AG04450 (cell line): Measurements from ENCODE around the gene DOP1B. TPM values are rescaled to one million over a fixed set of nuclear protein-coding genes. Genes with fewer than 3 reads are reported as not detected.

Experiments used
- CTCF ChIA-PET: fragments of 300-600, 350-600 bp; formaldehyde crosslinking; extraction: SDS; loops from one replicate; lab custom pipeline; 2022; ENCODE audit warnings: antibody characterized with exemption, inconsistent platforms; lab: Charles Lee
- POLR2A ChIA-PET: fragments of 350-600 bp; formaldehyde crosslinking; extraction: SDS; loops from one replicate; lab custom pipeline; 2021; ENCODE audit warnings: antibody characterized with exemption, inconsistent platforms; lab: Yijun Ruan, JAX
- DNase-seq: peaks from one replicate; pipeline ENCODE4 v3.0.0-alpha.2; 2011; ENCODE audit warnings: low read depth, low spot score
- H3K27ac ChIP-seq: one replicate; pipeline ENCODE4 v1.5.1; 2012; ENCODE audit warnings: low read depth, low read length, control low read depth
- H3K27me3 ChIP-seq: one replicate; pipeline ENCODE4 v1.6.0; 2012; ENCODE audit warnings: low read length; ENCODE audit not compliant: control insufficient read depth, insufficient read depth
- H3K4me3 ChIP-seq: 2 replicates; pipeline ENCODE4 v1.5.1; 2011; ENCODE audit warnings: mild to moderate bottlenecking, low read depth, low read length, control low read depth
- H3K9me3 ChIP-seq: 2 replicates; pipeline ENCODE4 v1.5.1; 2012; ENCODE audit warnings: low read length; ENCODE audit not compliant: control insufficient read depth, insufficient read depth
- polyA plus RNA-seq: library from polyadenylated mRNA; depleted of rRNA; stranded (reverse); fragments of >200 nt; gene quantifications from 2 replicates; pipeline ENCODE4 v1.2.3, GENCODE V29; 2011
- TF ChIP-seq, protein P1 (sequence below): IDR thresholded peaks from 2 replicates; pipeline ENCODE4 v1.5.1; 2011; ENCODE audit warnings: low read depth, low read length, control low read depth, inconsistent platforms

DOP1B gene
- polyA plus RNA-seq, 1 experiment = 7.3 TPM

DNA sequence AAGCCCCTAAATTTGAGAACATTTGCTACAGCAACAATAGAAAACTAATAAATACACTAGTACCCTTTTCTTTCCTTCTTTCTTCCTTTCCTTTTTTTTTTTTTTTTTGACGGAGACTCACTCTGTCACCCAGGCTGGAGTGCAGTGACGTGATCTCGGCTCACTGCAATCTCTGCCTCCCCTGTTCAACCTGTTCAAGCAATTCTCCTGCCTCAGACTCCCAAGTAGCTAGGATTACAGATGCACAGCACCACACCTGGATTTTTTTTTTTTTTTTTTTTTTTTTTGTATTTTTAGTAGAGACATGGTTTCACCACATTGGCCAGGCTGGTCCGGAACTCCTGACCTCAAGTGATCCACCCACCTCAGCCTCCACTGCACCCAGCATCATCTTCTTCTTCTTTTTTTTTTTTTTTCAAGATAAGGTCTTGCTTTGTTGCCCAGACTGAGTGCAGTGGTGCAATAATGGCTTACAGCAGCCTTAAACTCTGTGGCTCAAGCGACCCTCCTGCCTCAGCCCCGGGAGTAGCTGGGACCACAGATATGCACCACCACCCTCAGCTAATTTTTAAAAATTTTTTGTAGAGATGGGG is 41.4 kb upstream of the DOP1B start:
- no peak for DNase-seq
- ChIA-PET POLR2A (interaction anchor here (0.7 kb wide), 1 partner anchor 28 kb away, joined by 6 read pairs; no protein-coding TSS in a partner anchor), CTCF (interaction anchor here (0.7 to 1.3 kb wide), 2 partner anchors 12 to 307 kb away, joined by 4 read pairs; no protein-coding TSS in a partner anchor)
- peaks cover 4% of the 10 kb centered on the region; the same call in 1 of the 2 replicates for H3K9me3 ChIP-seq
- no peak overlapping the region for H3K4me3 ChIP-seq
- TF ChIP-seq, protein P1, sequence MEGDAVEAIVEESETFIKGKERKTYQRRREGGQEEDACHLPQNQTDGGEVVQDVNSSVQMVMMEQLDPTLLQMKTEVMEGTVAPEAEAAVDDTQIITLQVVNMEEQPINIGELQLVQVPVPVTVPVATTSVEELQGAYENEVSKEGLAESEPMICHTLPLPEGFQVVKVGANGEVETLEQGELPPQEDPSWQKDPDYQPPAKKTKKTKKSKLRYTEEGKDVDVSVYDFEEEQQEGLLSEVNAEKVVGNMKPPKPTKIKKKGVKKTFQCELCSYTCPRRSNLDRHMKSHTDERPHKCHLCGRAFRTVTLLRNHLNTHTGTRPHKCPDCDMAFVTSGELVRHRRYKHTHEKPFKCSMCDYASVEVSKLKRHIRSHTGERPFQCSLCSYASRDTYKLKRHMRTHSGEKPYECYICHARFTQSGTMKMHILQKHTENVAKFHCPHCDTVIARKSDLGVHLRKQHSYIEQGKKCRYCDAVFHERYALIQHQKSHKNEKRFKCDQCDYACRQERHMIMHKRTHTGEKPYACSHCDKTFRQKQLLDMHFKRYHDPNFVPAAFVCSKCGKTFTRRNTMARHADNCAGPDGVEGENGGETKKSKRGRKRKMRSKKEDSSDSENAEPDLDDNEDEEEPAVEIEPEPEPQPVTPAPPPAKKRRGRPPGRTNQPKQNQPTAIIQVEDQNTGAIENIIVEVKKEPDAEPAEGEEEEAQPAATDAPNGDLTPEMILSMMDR = no peak
- H3K27me3 ChIP-seq = no peaks in the 10 kb centered on the region
- no peak overlapping the region for H3K27ac ChIP-seq

DNA sequence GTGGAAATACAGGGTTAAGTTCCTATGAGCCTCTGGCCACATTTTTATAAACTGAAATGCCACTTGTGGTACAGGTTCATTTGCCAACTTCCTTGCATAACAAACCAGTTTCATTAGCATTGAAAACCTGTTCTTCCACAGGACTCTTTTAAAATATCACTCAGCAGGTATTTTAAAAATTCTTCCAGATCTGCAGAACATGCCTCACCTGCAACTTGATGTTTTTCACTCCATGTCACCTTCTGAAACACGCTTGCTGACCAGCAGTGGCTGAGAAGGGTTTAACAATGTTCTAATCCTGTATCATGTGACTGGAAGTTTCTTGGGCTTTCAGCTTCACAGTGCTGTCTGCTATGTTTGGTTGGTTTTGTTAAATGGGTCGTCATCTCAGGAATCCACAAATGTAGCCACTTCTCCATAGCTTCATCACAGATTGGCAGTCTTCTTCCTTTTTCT is 39.3 kb upstream of the DOP1B start:
- Histone ChIP-seq H3K4me3 (no peak overlapping the region), H3K27ac (no peak overlapping the region), H3K9me3 (peaks cover 4% of the 10 kb centered on the region; the same call in 1 of the 2 replicates), H3K27me3 (no peaks in the 10 kb centered on the region)
- ChIA-PET POLR2A (no interaction called here), CTCF (interaction anchor here (0.6 kb wide), 1 partner anchor 266 kb away, joined by 5 read pairs; no protein-coding TSS in a partner anchor)
- DNase-seq = no peak
- TF ChIP-seq, protein P1 = no peak

DNA sequence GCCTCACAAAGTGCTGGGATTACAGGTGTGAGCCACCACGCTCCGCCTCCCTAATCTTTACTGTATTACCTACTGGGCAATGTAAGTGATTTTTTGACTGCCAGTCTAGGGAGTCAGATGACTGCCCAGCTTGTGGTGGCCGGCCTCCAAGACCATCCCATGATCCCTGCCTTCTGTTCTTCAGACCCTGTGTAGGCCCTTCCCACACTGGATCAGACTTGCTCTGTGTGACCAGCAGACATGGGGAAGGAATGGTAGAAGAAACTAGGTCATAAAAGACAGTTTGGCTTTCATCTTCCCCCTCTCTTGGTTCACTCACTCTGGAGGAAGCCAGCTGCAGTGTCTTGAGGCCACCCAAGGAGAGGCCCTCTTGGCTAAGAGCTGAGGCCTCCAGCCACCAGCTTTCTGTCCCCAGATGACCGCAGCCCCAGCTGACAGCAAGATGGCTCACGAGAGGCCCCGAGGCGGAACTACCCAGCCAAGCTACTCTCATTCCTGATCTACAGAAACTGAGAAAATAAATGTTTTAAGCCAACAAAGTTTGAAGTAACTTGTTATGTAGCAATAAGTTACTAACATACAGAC is 36.2 kb upstream of the DOP1B start:
- peaks cover 4% of the 10 kb centered on the region; the same call in 1 of the 2 replicates for H3K9me3 ChIP-seq
- no peak for DNase-seq
- ChIA-PET CTCF (interaction anchor here (1.1 kb wide), 1 partner anchor 181 kb away, joined by 3 read pairs; no protein-coding TSS in a partner anchor), POLR2A (no interaction called here)
- H3K4me3 ChIP-seq = no peak overlapping the region
- H3K27ac ChIP-seq = peak overlapping the region; percentile 11
- H3K27me3 ChIP-seq = no peaks in the 10 kb centered on the region
- TF ChIP-seq, protein P1 = no peak

DNA sequence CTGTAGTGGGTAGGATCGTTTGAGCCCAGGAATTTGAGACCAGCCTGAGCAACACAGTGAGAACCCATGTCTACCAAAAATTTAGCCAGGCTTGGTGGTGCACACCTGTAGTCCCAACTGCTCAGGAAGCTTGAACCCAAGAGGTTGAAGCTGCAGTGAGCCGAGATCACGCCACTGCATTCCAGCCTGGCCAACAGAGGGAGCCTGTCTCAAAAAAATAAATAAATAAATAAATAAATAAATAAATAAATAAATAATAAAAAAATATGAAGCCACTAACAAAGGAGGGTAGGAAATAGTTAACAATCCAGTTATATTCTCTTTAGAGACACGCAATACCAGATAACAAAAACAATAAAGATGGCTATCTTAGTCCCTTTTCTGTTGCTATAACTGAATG is 33.6 kb upstream of the DOP1B start:
- CTCF ChIA-PET = no interaction called here
- DNase-seq = no peak
- TF ChIP-seq, protein P1 = peak; percentile 29; the same call in 1 of the 2 replicates
- Histone ChIP-seq H3K27me3 (no peaks in the 10 kb centered on the region), H3K27ac (no peak overlapping the region), H3K4me3 (no peak overlapping the region), H3K9me3 (no peaks in the 10 kb centered on the region)
- POLR2A ChIA-PET = no interaction called here

DNA sequence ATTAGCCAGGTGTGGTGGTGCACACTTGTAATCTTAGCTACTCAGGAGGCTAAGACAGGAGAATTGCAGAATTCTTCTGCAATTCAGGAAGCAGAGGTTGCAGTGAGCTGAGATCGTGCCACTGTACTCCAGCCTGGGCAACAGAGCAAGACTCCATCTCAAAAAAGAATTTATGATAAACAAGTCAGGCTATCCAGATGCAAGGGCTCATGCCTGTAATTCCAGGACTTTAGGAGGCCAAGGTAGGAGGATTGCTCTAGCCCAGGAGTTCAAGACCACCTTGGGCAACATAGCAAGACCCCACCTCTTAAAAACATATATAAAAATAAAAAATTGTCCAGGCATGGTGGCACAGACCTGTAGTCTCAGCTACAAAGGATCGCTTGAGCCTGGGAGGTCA is 32.2 kb upstream of the DOP1B start:
- no peak for DNase-seq
- Histone ChIP-seq H3K27me3 (no peaks in the 10 kb centered on the region), H3K9me3 (no peaks in the 10 kb centered on the region), H3K4me3 (no peak overlapping the region), H3K27ac (no peak overlapping the region)
- ChIA-PET POLR2A (no interaction called here), CTCF (interaction anchor here (1.0 to 3.1 kb wide), 2 partner anchors 12 to 19 kb away, joined by 3 to 12 read pairs; no protein-coding TSS in a partner anchor)
- TF ChIP-seq, protein P1 = no peak
